ENCODE data around the gene SCN10A. TPM values are rescaled to one million over a fixed set of nuclear protein-coding genes. Genes with fewer than 3 reads are reported as not detected.

Gene SCN10A
- total and polyA plus RNA-seq, 2 experiments from 2014 or later = 0.03 TPM; not detected in 1

DNA sequence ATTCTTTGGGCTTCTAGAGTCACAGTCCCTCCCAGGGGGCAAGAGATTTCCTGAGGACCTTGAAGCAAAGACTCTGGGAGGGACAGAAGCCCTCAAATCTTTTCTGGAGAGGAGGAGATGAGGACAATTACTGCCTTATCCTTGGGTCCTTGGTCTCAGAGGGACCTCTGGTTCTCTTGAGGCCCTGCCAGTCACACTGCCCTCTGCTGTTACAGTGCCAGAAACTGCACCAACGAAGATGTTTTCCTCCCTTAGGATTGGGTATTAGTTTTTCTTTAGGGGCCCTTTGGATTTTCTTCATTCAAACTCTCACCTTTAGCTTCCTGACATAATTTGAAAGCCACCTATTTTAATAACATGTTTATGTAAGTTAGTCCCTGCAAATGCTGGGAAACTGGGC is 108.3 kb downstream of the SCN10A start:
- Mint-ChIP-seq H3K27ac (no peak overlapping the region), H3K9me3 (no peaks in the 10 kb centered on the region), H3K4me3 (no peak overlapping the region), H3K36me3 (ENCODE audit: low read depth) (no peaks in the 10 kb centered on the region), H3K27me3 (ENCODE audit: insufficient read depth, low read depth, poor library complexity) (peaks cover 9% of the 10 kb centered on the region), H3K4me1 (no peaks in the 10 kb centered on the region; the same call in 2 of the 3 replicates)
- peaks cover 5% of the 10 kb centered on the region; the same call in 1 of the 2 replicates for H3K4me1 ChIP-seq (ENCODE audit: insufficient read depth)
- no peaks in the 10 kb centered on the region for H3K36me3 ChIP-seq (ENCODE audit: insufficient read depth)
- H3K27ac ChIP-seq (ENCODE audit: low read depth) = no peak overlapping the region
- H3K79me2 ChIP-seq (replicated peaks; ENCODE audit: insufficient read depth) = no peaks in the 10 kb centered on the region
- no peak overlapping the region for H3K4me2 ChIP-seq
- H3F3A ChIP-seq (replicated peaks; ENCODE audit: low read depth) = no peaks in the 10 kb centered on the region
- peaks cover 14% of the 10 kb centered on the region for H3K9me2 ChIP-seq (ENCODE audit: insufficient read depth)
- ATAC-seq = peak; percentile 68
- H3K27me3 ChIP-seq (ENCODE audit: insufficient read depth) = no peaks in the 10 kb centered on the region
- no peaks in the 10 kb centered on the region for H4K20me1 ChIP-seq (replicated peaks; ENCODE audit: insufficient read depth)
- no peak overlapping the region for H3K4me3 ChIP-seq
- 0 out of 2 replicates have a peak overlapping the region, but pooled peaks have one; percentile 19 for H2AFZ ChIP-seq
- TF ChIP-seq EZH2phosphoT487 (IDR thresholded peaks at IDR 0.05; ENCODE audit: unreplicated experiment) = no peak
- TF ChIP-seq, protein P1, sequence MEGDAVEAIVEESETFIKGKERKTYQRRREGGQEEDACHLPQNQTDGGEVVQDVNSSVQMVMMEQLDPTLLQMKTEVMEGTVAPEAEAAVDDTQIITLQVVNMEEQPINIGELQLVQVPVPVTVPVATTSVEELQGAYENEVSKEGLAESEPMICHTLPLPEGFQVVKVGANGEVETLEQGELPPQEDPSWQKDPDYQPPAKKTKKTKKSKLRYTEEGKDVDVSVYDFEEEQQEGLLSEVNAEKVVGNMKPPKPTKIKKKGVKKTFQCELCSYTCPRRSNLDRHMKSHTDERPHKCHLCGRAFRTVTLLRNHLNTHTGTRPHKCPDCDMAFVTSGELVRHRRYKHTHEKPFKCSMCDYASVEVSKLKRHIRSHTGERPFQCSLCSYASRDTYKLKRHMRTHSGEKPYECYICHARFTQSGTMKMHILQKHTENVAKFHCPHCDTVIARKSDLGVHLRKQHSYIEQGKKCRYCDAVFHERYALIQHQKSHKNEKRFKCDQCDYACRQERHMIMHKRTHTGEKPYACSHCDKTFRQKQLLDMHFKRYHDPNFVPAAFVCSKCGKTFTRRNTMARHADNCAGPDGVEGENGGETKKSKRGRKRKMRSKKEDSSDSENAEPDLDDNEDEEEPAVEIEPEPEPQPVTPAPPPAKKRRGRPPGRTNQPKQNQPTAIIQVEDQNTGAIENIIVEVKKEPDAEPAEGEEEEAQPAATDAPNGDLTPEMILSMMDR (conservative IDR thresholded peaks at IDR 0.05; ENCODE audit: low read depth in 2 of 2) = peak; percentile 61 to 78
- peak; percentile 48 for DNase-seq (ENCODE audit: low spot score)

DNA sequence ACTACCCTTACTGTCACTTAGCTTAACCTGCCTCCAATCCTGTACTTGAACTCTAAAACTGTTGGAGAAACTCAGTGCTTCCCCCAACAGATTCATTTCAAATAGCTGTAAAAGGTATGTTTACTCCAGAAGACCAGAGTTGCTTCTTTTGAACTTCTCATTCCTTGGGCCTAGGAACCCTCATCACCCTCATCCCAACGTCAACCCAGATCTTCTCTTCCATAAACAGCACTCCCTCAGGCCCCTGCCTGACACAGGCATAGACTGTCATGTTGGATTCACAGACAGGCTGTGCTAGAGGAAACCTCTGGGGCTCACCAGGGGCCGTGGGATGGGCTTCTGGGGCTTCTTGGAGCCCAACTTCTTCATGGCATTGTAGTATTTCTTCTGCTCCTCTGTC is 109.1 kb downstream of the SCN10A start:
- H3K9me2 ChIP-seq (ENCODE audit: insufficient read depth) = peaks cover 19% of the 10 kb centered on the region
- ATAC-seq (no peak), DNase-seq (ENCODE audit: low spot score) (no peak)
- H3K36me3 ChIP-seq (ENCODE audit: insufficient read depth) = no peaks in the 10 kb centered on the region
- H3K36me3 Mint-ChIP-seq (ENCODE audit: low read depth) = no peaks in the 10 kb centered on the region
- no peak overlapping the region for H3K4me2 ChIP-seq
- H3K79me2 ChIP-seq (replicated peaks; ENCODE audit: insufficient read depth) = no peaks in the 10 kb centered on the region
- H3K27me3 Mint-ChIP-seq (ENCODE audit: insufficient read depth, low read depth, poor library complexity) = peaks cover 9% of the 10 kb centered on the region
- no peak overlapping the region for H3K4me3 ChIP-seq
- no peaks in the 10 kb centered on the region for H3K9me3 Mint-ChIP-seq
- no peaks in the 10 kb centered on the region for H3K27me3 ChIP-seq (ENCODE audit: insufficient read depth)
- H3K4me1 ChIP-seq (ENCODE audit: insufficient read depth) = peaks cover 5% of the 10 kb centered on the region; the same call in 1 of the 2 replicates
- no peaks in the 10 kb centered on the region; the same call in 2 of the 3 replicates for H3K4me1 Mint-ChIP-seq
- H3F3A ChIP-seq (replicated peaks; ENCODE audit: low read depth) = no peaks in the 10 kb centered on the region
- no peak overlapping the region for H3K27ac Mint-ChIP-seq
- H3K27ac ChIP-seq (ENCODE audit: low read depth) = no peak overlapping the region
- no peaks in the 10 kb centered on the region for H4K20me1 ChIP-seq (replicated peaks; ENCODE audit: insufficient read depth)
- H3K4me3 Mint-ChIP-seq = no peak overlapping the region
- H2AFZ ChIP-seq = no peak overlapping the region
- no peak for TF ChIP-seq ZNF331 (CRISPR knock-in tag; IDR thresholded peaks at IDR 0.05; ENCODE audit: low read depth)
- TF ChIP-seq POLR2AphosphoS5 (IDR thresholded peaks at IDR 0.05; ENCODE audit: low read depth) = no peak
- TF ChIP-seq CREB1 (CRISPR knock-in tag; IDR thresholded peaks at IDR 0.05; ENCODE audit: low read depth) = no peak
- TF ChIP-seq ZNF114 (CRISPR knock-in tag; IDR thresholded peaks at IDR 0.05) = no peak
- TF ChIP-seq, protein P1 (conservative IDR thresholded peaks at IDR 0.05; ENCODE audit: low read depth in 2 of 2) = no peak
- no peak for TF ChIP-seq JUNB (IDR thresholded peaks at IDR 0.05; ENCODE audit: unreplicated experiment)
- TF ChIP-seq, protein P2, sequence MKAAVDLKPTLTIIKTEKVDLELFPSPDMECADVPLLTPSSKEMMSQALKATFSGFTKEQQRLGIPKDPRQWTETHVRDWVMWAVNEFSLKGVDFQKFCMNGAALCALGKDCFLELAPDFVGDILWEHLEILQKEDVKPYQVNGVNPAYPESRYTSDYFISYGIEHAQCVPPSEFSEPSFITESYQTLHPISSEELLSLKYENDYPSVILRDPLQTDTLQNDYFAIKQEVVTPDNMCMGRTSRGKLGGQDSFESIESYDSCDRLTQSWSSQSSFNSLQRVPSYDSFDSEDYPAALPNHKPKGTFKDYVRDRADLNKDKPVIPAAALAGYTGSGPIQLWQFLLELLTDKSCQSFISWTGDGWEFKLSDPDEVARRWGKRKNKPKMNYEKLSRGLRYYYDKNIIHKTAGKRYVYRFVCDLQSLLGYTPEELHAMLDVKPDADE (IDR thresholded peaks at IDR 0.05) = no peak
- TF ChIP-seq, protein P3, sequence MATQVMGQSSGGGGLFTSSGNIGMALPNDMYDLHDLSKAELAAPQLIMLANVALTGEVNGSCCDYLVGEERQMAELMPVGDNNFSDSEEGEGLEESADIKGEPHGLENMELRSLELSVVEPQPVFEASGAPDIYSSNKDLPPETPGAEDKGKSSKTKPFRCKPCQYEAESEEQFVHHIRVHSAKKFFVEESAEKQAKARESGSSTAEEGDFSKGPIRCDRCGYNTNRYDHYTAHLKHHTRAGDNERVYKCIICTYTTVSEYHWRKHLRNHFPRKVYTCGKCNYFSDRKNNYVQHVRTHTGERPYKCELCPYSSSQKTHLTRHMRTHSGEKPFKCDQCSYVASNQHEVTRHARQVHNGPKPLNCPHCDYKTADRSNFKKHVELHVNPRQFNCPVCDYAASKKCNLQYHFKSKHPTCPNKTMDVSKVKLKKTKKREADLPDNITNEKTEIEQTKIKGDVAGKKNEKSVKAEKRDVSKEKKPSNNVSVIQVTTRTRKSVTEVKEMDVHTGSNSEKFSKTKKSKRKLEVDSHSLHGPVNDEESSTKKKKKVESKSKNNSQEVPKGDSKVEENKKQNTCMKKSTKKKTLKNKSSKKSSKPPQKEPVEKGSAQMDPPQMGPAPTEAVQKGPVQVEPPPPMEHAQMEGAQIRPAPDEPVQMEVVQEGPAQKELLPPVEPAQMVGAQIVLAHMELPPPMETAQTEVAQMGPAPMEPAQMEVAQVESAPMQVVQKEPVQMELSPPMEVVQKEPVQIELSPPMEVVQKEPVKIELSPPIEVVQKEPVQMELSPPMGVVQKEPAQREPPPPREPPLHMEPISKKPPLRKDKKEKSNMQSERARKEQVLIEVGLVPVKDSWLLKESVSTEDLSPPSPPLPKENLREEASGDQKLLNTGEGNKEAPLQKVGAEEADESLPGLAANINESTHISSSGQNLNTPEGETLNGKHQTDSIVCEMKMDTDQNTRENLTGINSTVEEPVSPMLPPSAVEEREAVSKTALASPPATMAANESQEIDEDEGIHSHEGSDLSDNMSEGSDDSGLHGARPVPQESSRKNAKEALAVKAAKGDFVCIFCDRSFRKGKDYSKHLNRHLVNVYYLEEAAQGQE (IDR thresholded peaks at IDR 0.05; ENCODE audit: unreplicated experiment) = no peak
- no peak for TF ChIP-seq NANOG (IDR thresholded peaks at IDR 0.05; ENCODE audit: borderline replicate concordance)
- no peak for TF ChIP-seq EZH2 (IDR thresholded peaks at IDR 0.05; ENCODE audit: low read depth, unreplicated experiment)
- TF ChIP-seq STAT1 (IDR thresholded peaks at IDR 0.05; ENCODE audit: unreplicated experiment) = no peak
